Vagina (tissue), 2 donors: Measurements from ENCODE around the gene PMS2. TPM values are rescaled to one million over a fixed set of nuclear protein-coding genes. Genes with fewer than 3 reads are reported as not detected.
"Not testable (repeated sequence)": the region's sequence is repeated elsewhere in the genome, so short reads cannot be mapped to it uniquely, and the experiment has no call there.

ENCODE experiments used
- DNase-seq, 2 donors: peaks; one replicate each; pipeline ENCODE4 v3.0.0-alpha.2; 2017; ENCODE audit errors: extremely low spot score in 2 of 2
- H3K27ac ChIP-seq: fragments of 200-600 bp; sonication (generic); one replicate; pipeline ENCODE4 v1.5.1; 2019
- H3K27me3 ChIP-seq: fragments of 200-600 bp; sonication (generic); one replicate; pipeline ENCODE4 v1.5.1; 2019
- H3K36me3 ChIP-seq, 2 donors: fragments of 200-600 bp; sonication (generic); one replicate each; pipeline ENCODE4 v1.5.1; 2017 to 2019
- H3K4me1 ChIP-seq: fragments of 200-600 bp; sonication (generic); one replicate; pipeline ENCODE4 v1.5.1; 2019
- H3K4me3 ChIP-seq, 2 donors: fragments of 200-600 bp; sonication (generic); 1 replicate in 1 of 2; 2 replicates in 1 of 2; pipeline ENCODE4 v1.5.1; 2016 to 2019
- H3K9me3 ChIP-seq: fragments of 200-600 bp; sonication (generic); one replicate; pipeline ENCODE4 v1.5.1; 2019
- CTCF ChIP-seq, 3 experiments: fragments of 450-650 bp in 2 of 3; fragments of 200-600 bp in 1 of 3; sonication (generic) in 1 of 3; IDR thresholded peaks; one replicate each; pipeline ENCODE4 v1.5.1; 2017 to 2019; ENCODE audit warnings: antibody characterized with exemption in 3 of 3, mild to moderate bottlenecking in 2 of 3, moderate library complexity in 2 of 3
- POLR2A ChIP-seq, 2 donors: fragments of 450-650 bp; IDR thresholded peaks; one replicate each; pipeline ENCODE4 v1.6.1; 2017; ENCODE audit warnings: antibody characterized with exemption in 2 of 2, mild to moderate bottlenecking in 2 of 2, moderate library complexity in 2 of 2
- POLR2AphosphoS5 ChIP-seq, 2 donors: sonication (generic); formaldehyde crosslinking; IDR thresholded peaks; one replicate each; pipeline ENCODE4 v1.9.0; 2017; ENCODE audit warnings: antibody characterized with exemption in 2 of 2, mild to moderate bottlenecking in 2 of 2, low read depth in 1 of 2; ENCODE audit not compliant: insufficient read depth in 1 of 2
- intact Hi-C: fragments of 100-400 bp; cut with DNase I; formaldehyde crosslinking; loops from one replicate; pipeline ENCODE4 v1.15.1; 2023
- total RNA-seq: library from RNA; depleted of rRNA; stranded (reverse); fragments of >200 nt; gene quantifications from one replicate; pipeline ENCODE4 v1.2.3, GENCODE V29; 2016

Gene PMS2
- total RNA-seq, 1 donor from 2014 or later: 15.2 TPM

- H3K4me3 ChIP-seq: no peak overlapping the region
- H3K36me3 ChIP-seq: peaks cover 0 to 25% of the 10 kb centered on the region in 2 donors
- no peak for TF ChIP-seq POLR2A (IDR thresholded peaks at IDR 0.05)
- TF ChIP-seq POLR2AphosphoS5 (IDR thresholded peaks at IDR 0.05; ENCODE audit: insufficient read depth in 1 of 2, low read depth in 1 of 2): peak in 1 of 2 donors; percentile 20
- intact Hi-C loops: no loop called here
- H3K27ac ChIP-seq: peak overlapping the region; percentile 39
- DNase-seq: no peak
- H3K4me1 ChIP-seq: peaks cover 20% of the 10 kb centered on the region
- no peaks in the 10 kb centered on the region for H3K27me3 ChIP-seq
- H3K9me3 ChIP-seq: no peaks in the 10 kb centered on the region
Observed at GRCh38 chr7:6015917-6016652, 7.2 kb upstream of the PMS2 start.

DNA sequence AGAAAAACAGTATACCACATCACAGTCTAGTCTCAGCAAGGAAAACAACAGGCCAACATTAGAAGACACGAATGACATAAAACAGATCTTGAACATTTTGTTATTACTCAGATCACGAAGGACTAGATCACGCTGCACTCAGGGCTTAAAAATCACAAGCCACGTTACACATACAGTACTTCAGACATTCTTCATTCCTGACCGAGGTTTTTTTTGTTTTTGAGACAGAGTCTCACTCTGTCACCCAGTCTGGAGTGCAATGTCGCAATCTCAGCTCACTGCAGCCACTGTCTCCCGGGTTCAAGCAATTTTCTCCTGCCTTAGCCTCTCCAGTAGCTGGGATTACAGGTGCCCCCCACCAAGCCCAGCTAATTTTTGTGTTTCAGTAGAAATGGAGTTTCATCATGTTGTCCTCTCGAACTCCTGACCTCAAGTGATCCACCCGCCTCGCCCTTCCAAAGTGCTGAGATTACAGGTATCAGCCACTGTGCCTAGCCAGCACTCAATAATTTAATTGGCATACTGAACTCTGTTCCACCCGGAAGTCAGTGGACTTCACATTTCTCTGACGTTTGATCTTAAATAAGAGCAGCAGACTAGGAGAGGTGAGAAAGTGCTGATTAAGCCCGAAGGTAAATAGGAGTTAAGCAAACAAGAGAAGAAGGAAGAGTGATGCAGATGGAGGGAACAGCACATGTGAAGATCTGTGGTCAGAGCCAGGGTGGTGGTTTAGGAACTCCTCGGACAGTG lies 3.7 kb upstream of the PMS2 start:
- no peak for DNase-seq
- Histone ChIP-seq H3K27me3 (no peaks in the 10 kb centered on the region), H3K27ac (no peak overlapping the region), H3K4me1 (peaks cover 43% of the 10 kb centered on the region), H3K4me3 (no peak overlapping the region), H3K36me3 (peaks cover 0 to 9% of the 10 kb centered on the region in 2 donors), H3K9me3 (no peaks in the 10 kb centered on the region)
- intact Hi-C loops: no loop called here
- TF ChIP-seq POLR2AphosphoS5 (IDR thresholded peaks at IDR 0.05; ENCODE audit: insufficient read depth in 1 of 2, low read depth in 1 of 2): no peak
- no peak for TF ChIP-seq POLR2A (IDR thresholded peaks at IDR 0.05)

DNA sequence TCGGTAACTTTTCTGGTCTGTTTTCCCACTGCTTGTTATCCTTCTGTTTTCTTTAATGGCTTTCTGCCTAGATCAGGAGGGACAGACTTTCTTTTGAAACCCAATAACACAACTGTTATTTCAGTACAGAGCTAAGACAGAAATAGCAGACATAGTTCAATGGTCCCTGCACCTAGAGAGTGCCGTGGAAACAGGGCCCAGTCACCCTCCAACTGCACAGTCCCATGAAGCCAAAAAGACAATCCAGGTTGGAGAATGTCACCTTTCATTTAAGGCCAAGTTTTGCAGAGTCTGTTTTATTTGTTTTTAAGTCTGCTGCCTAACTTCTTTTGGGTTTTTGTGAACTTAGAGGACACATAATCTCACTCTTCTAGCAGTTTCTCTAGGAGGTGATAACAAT lies 2.7 kb upstream of the PMS2 start:
- no peak for TF ChIP-seq POLR2A (IDR thresholded peaks at IDR 0.05)
- TF ChIP-seq POLR2AphosphoS5 (IDR thresholded peaks at IDR 0.05; ENCODE audit: insufficient read depth in 1 of 2, low read depth in 1 of 2): no peak
- TF ChIP-seq CTCF (IDR thresholded peaks at IDR 0.05): no peak
- Histone ChIP-seq H3K4me3 (no peak overlapping the region), H3K27me3 (no peaks in the 10 kb centered on the region), H3K27ac (no peak overlapping the region), H3K9me3 (no peaks in the 10 kb centered on the region), H3K36me3 (peaks cover 0 to 1% of the 10 kb centered on the region in 2 donors), H3K4me1 (peaks cover 47% of the 10 kb centered on the region)
- intact Hi-C loops: no loop called here
- DNase-seq: no peak

DNA sequence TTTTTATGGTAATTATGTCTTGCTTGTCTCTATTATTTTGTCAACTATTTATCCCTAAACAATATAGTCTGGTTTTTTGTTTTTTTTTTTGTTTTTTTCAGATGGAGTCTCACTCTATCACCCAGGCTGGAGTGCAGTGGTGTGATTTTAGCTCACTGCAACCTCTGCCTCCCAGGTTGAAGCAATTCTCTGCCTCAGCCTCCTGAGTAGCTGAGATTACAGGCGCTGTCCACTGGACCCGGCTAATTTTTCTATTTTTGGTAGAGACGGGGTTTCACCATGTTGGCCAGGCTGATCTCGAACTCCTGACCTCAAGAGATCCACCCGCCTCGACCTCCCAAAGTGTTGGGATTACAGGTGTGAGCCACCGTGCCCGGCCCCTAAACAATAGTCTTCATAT lies 1.5 kb upstream of the PMS2 start:
- DNase-seq, H3K4me3 ChIP-seq, H3K36me3 ChIP-seq, H3K27me3 ChIP-seq, intact Hi-C loops, H3K27ac ChIP-seq, H3K9me3 ChIP-seq: not testable (repeated sequence)
- H3K4me1 ChIP-seq: peaks cover 44% of the 10 kb centered on the region

DNA sequence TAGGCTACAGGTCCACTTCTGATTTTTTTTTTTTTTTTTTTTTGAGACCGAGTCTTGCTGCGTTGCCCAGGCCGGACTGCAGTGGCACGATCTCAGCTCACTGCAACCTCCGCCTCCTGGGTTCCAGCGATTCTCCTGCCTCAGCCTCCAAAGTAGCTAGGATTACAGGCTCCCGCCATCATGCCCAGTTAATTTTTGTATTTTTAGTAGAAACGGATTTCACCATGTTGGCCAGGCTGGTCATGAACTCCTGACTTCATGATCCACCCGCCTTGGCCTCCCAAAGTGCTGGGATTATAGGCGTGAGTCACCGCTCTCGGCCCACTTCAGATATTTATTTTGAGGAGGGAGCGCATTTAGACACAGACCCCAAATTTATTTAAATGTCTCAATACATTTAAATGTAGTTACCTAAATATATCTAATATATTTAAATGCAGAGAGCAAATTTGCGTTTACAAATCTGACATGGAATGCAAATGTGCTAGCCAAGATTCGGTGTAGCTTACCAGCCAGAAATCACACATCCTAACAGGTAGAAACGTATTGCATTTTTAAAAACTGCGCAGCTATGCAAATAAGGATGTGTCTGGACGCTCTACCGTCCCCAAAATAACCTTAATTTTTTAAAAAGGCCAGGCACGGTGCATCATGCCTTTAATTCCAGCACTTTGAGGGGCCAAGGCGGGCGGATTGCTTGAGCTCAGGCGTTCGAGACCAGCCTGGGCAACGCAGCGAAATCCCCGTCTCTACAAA lies 836 bp downstream of the PMS2 start:
- intact Hi-C loops: not testable (repeated sequence)
- Histone ChIP-seq H3K27ac (peak overlapping the region; percentile 84), H3K4me3 (peak overlapping the region; percentile 58 to 79)

GRCh38 chr7:6007386-6007785 lies 1.5 kb downstream of the PMS2 start:
- intact Hi-C loops: no loop called here
- no peak overlapping the region for H3K27ac ChIP-seq

More for the DNA sequence above, 836 bp downstream of the PMS2 start:
- Histone ChIP-seq H3K36me3 (peaks cover 0 to 18% of the 10 kb centered on the region in 2 donors), H3K4me1 (peaks cover 37% of the 10 kb centered on the region)
- H3K27me3 ChIP-seq, H3K9me3 ChIP-seq, DNase-seq: not testable (repeated sequence)

More at GRCh38 chr7:6007386-6007785, 1.5 kb downstream of the PMS2 start:
- no peak overlapping the region for H3K4me3 ChIP-seq
- TF ChIP-seq POLR2AphosphoS5 (IDR thresholded peaks at IDR 0.05; ENCODE audit: insufficient read depth in 1 of 2, low read depth in 1 of 2): no peak
- TF ChIP-seq POLR2A (IDR thresholded peaks at IDR 0.05): no peak
- no peak for TF ChIP-seq CTCF (IDR thresholded peaks at IDR 0.05)
- H3K4me1 ChIP-seq: peaks cover 37% of the 10 kb centered on the region
- no peaks in the 10 kb centered on the region for H3K9me3 ChIP-seq
- DNase-seq: no peak
- peaks cover 0 to 23% of the 10 kb centered on the region in 2 donors for H3K36me3 ChIP-seq
- no peaks in the 10 kb centered on the region for H3K27me3 ChIP-seq
